HepG2 (cell line): Measurements from ENCODE around the gene ACP1. TPM values are rescaled to one million over a fixed set of nuclear protein-coding genes. Genes with fewer than 3 reads are reported as not detected.

Experiments used
- CBX1 ChIP-seq: IDR thresholded peaks from one replicate; pipeline ENCODE4 v1.6.1; 2016; ENCODE audit warnings: antibody characterized with exemption, low read depth
- EHMT2 ChIP-seq: fragments of 200-600 bp; sonication (generic); IDR thresholded peaks from 2 replicates; pipeline ENCODE4 v1.7.0; 2017; ENCODE audit warnings: antibody characterized with exemption, low read depth, low read length, borderline replicate concordance
- FOSL2 ChIP-seq: sonication (generic); formaldehyde crosslinking; IDR thresholded peaks from 2 replicates; pipeline ENCODE4 v1.4.0; 2020; ENCODE audit warnings: missing genetic modification reagents
- FOXP1 ChIP-seq, 2 experiments: fragments of 450-650 bp in 1 of 2; IDR thresholded peaks; 2 replicates each; pipeline ENCODE4 v1.6.1; 2017 to 2018; ENCODE audit warnings: antibody characterized with exemption in 1 of 2
- GATA4 ChIP-seq: sonication (generic); IDR thresholded peaks from 2 replicates; pipeline ENCODE4 v1.6.1; 2016; ENCODE audit warnings: antibody characterized with exemption, low read depth, borderline replicate concordance
- HHEX ChIP-seq: IDR thresholded peaks from 2 replicates; pipeline ENCODE4 v1.6.1; 2016; ENCODE audit warnings: control low read depth
- HIVEP1 ChIP-seq: sonication (generic); formaldehyde crosslinking; IDR thresholded peaks from 2 replicates; pipeline ENCODE4 v1.4.0; 2020; ENCODE audit warnings: mild to moderate bottlenecking, missing genetic modification reagents
- KDM4B ChIP-seq: sonication (generic); formaldehyde crosslinking; IDR thresholded peaks from 2 replicates; pipeline ENCODE4 v1.4.0; 2020; ENCODE audit warnings: missing genetic modification reagents
- LCORL ChIP-seq, 2 experiments: fragments of 450-650 bp in 1 of 2; sonication (generic) in 1 of 2; formaldehyde crosslinking in 1 of 2; IDR thresholded peaks; 2 replicates each; pipeline versions ENCODE4 v1.5.0 to v1.6.1; 2017 to 2020; ENCODE audit warnings: antibody characterized with exemption in 1 of 2, missing genetic modification reagents in 1 of 2
- SMAD9 ChIP-seq: sonication (generic); formaldehyde crosslinking; IDR thresholded peaks from 2 replicates; pipeline ENCODE4 v1.5.1; 2020; ENCODE audit warnings: mild to moderate bottlenecking, missing genetic modification reagents
- STAG1 ChIP-seq: sonication (generic); formaldehyde crosslinking; IDR thresholded peaks from 2 replicates; pipeline ENCODE4 v1.4.0; 2020; ENCODE audit warnings: missing genetic modification reagents
- ZFP90 ChIP-seq: sonication (generic); formaldehyde crosslinking; IDR thresholded peaks from 2 replicates; pipeline ENCODE4 v1.8.0; 2022; ENCODE audit warnings: missing genetic modification reagents, mild to moderate bottlenecking, inconsistent platforms, borderline replicate concordance
- ZNF224 ChIP-seq: sonication (generic); formaldehyde crosslinking; IDR thresholded peaks from 2 replicates; pipeline ENCODE4 v1.5.0; 2020; ENCODE audit warnings: mild to moderate bottlenecking, missing genetic modification reagents
- ZNF33A ChIP-seq: sonication (generic); formaldehyde crosslinking; IDR thresholded peaks from 2 replicates; pipeline ENCODE4 v1.5.1; 2020; ENCODE audit warnings: missing genetic modification reagents, mild to moderate bottlenecking, moderate library complexity, borderline replicate concordance
- ZNF510 ChIP-seq: sonication (generic); formaldehyde crosslinking; IDR thresholded peaks from 2 replicates; pipeline ENCODE4 v1.4.0; 2020; ENCODE audit warnings: low read depth, mild to moderate bottlenecking, missing genetic modification reagents
- ZNF563 ChIP-seq: sonication (generic); formaldehyde crosslinking; IDR thresholded peaks from 2 replicates; pipeline ENCODE4 v1.8.0; 2022; ENCODE audit warnings: mild to moderate bottlenecking, moderate library complexity, missing genetic modification reagents
- ZNF577 ChIP-seq: sonication (generic); formaldehyde crosslinking; IDR thresholded peaks from 2 replicates; pipeline ENCODE4 v1.4.0; 2020; ENCODE audit warnings: mild to moderate bottlenecking, low read depth, missing genetic modification reagents, borderline replicate concordance
- ZNF652 ChIP-seq: IDR thresholded peaks from 2 replicates; pipeline ENCODE4 v1.6.1; 2016; ENCODE audit warnings: low read depth, borderline replicate concordance
- ZNF761 ChIP-seq: sonication (generic); formaldehyde crosslinking; conservative IDR thresholded peaks from 2 replicates; pipeline ENCODE4 v1.4.0; 2020; ENCODE audit warnings: mild to moderate bottlenecking, missing genetic modification reagents
- polyA plus RNA-seq, 8 experiments: library from polyadenylated mRNA; depleted of rRNA in 3 of 8; stranded (reverse) in 7 of 8; unstranded in 1 of 8; fragments of >200 nt; fragmentation: Illumina TruSeq in 4 of 8; extraction: Trizol in 4 of 8; gene quantifications; 2 replicates each; pipeline versions ENCODE4 v1.2.1 to v1.2.3, GENCODE V29; 2011 to 2016; ENCODE audit warnings: low read depth in 4 of 8, missing spikeins in 1 of 8, mixed read lengths in 1 of 8; ENCODE audit not compliant: insufficient read depth in 1 of 8
- total RNA-seq, 5 experiments: library from RNA; depleted of rRNA; stranded (reverse); fragments of >200 nt; fragmentation: Illumina TruSeq; extraction: Trizol; gene quantifications; 2 replicates each; pipeline ENCODE4 v1.2.3, GENCODE V29; 2016; ENCODE audit warnings: low read depth in 1 of 5
- TF ChIP-seq, protein P1 (sequence below): sonication (generic); formaldehyde crosslinking; IDR thresholded peaks from 2 replicates; pipeline ENCODE4 v1.4.0; 2020; ENCODE audit warnings: mild to moderate bottlenecking, missing genetic modification reagents
- TF ChIP-seq, protein P2 (sequence below): sonication (generic); formaldehyde crosslinking; IDR thresholded peaks from 2 replicates; pipeline ENCODE4 v1.4.0; 2020; ENCODE audit warnings: mild to moderate bottlenecking, missing genetic modification reagents

The ACP1 gene
- total and polyA plus RNA-seq, 2 of the 13 experiments (the other 11 are each of a cell fraction or from before 2014, with no cell fraction given) = 246 to 348 TPM

GRCh38 chr2:264493-265468 is at the start of gene ACP1 (continued):
- TF ChIP-seq, protein P1, sequence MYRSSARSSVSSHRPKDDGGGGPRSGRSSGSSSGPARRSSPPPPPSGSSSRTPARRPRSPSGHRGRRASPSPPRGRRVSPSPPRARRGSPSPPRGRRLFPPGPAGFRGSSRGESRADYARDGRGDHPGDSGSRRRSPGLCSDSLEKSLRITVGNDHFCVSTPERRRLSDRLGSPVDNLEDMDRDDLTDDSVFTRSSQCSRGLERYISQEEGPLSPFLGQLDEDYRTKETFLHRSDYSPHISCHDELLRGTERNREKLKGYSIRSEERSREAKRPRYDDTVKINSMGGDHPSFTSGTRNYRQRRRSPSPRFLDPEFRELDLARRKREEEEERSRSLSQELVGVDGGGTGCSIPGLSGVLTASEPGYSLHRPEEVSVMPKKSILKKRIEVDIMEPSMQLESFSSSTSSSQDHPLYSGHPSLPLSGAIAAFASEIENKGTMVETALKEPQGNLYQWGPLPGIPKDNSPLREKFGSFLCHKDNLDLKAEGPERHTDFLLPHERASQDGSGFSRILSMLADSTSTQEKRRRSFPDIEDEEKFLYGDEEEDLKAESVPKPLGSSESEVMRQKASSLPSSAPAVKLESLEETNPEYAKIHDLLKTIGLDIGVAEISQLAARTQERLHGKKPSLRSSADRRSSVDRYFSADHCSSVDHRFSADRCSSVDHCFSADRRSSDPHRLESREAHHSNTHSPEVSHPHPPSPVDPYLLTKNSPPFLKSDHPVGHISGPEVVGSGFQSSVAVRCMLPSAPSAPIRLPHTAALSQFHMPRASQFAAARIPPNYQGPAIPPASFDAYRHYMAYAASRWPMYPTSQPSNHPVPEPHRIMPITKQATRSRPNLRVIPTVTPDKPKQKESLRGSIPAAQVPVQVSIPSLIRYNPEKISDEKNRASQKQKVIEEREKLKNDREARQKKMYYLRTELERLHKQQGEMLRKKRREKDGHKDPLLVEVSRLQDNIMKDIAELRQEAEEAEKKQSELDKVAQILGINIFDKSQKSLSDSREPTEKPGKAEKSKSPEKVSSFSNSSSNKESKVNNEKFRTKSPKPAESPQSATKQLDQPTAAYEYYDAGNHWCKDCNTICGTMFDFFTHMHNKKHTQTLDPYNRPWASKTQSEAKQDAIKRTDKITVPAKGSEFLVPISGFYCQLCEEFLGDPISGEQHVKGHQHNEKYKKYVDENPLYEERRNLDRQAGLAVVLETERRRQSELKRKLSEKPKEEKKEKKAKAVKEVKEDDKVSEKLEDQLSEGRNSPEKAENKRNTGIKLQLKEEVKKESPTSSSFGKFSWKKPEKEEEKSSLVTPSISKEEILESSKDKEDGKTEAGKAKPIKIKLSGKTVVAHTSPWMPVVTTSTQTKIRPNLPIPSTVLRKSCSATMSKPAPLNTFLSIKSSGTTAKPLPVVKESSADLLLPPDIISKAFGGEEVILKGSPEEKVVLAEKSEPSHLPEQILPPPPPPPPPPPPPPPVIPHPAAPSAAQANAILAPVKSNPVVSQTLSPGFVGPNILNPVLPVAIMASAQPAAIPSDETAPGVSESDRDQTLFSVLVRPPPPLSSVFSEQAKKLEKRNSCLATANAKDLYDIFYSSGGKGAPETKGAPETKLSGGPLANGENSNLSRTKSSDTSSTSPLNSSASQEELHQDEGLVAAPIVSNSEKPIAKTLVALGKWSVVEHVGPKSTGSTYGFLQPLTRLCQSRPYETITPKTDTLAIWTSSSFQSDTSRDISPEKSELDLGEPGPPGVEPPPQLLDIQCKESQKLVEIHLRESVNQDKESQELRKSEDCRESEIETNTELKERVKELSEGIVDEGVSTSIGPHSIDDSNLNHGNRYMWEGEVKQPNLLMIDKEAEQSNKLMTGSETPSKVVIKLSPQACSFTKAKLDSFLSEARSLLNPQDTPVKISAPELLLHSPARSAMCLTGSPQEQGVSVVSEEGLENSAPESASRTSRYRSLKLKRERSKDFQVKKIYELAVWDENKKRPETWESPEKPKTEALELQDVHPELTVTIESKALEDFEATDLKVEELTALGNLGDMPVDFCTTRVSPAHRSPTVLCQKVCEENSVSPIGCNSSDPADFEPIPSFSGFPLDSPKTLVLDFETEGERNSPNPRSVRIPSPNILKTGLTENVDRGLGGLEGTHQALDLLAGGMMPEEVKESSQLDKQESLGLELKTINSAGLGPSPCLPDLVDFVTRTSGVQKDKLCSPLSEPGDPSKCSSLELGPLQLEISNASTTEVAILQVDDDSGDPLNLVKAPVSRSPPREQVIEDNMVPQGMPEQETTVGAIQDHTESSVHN (CRISPR knock-in tag) = peak; percentile 74; the same call in 1 of the 2 replicates
- TF ChIP-seq ZNF577 (CRISPR knock-in tag) = no peak
- TF ChIP-seq ZNF652 (CRISPR knock-in tag) = no peak
- TF ChIP-seq ZNF33A (CRISPR knock-in tag) = no peak
- peak; percentile 69 for TF ChIP-seq CBX1
- TF ChIP-seq HIVEP1 (CRISPR knock-in tag) = peak; percentile 89
- TF ChIP-seq STAG1 (CRISPR knock-in tag) = no peak
- TF ChIP-seq GATA4 = peak; percentile 70; the same call in 1 of the 2 replicates
- TF ChIP-seq ZNF761 (CRISPR knock-in tag) = 0 out of 2 replicates have a peak, but pooled peaks have one; percentile 72
- TF ChIP-seq LCORL (IDR thresholded peaks at IDR 0.05) = no peak
- TF ChIP-seq LCORL (CRISPR knock-in tag; IDR thresholded peaks at IDR 0.05) = 0 out of 2 replicates have a peak, but pooled peaks have one; percentile 16
- no peak for TF ChIP-seq ZNF510 (CRISPR knock-in tag)
- TF ChIP-seq FOXP1 (IDR thresholded peaks at IDR 0.05) = no peak
- no peak for TF ChIP-seq FOXP1 (CRISPR knock-in tag; IDR thresholded peaks at IDR 0.05)
- TF ChIP-seq ZFP90 (CRISPR knock-in tag) = 0 out of 2 replicates have a peak, but pooled peaks have one; percentile 38
- 0 out of 2 replicates have a peak, but pooled peaks have one; percentile 26 for TF ChIP-seq SMAD9 (CRISPR knock-in tag)
- no peak; the same call in none of the 2 replicates for TF ChIP-seq FOSL2
- TF ChIP-seq HHEX = no peak
- no peak for TF ChIP-seq KDM4B (CRISPR knock-in tag)
- no peak; the same call in 1 of the 2 replicates for TF ChIP-seq EHMT2
- peak; percentile 68; the same call in 1 of the 2 replicates for TF ChIP-seq ZNF563 (CRISPR knock-in tag)
- TF ChIP-seq, protein P2, sequence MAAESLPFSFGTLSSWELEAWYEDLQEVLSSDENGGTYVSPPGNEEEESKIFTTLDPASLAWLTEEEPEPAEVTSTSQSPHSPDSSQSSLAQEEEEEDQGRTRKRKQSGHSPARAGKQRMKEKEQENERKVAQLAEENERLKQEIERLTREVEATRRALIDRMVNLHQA = no peak
- TF ChIP-seq ZNF224 (CRISPR knock-in tag) = peak; percentile 86; the same call in 1 of the 2 replicates
